ENCODE measurements around the gene CDK9.

CDK9 gene

DNA sequence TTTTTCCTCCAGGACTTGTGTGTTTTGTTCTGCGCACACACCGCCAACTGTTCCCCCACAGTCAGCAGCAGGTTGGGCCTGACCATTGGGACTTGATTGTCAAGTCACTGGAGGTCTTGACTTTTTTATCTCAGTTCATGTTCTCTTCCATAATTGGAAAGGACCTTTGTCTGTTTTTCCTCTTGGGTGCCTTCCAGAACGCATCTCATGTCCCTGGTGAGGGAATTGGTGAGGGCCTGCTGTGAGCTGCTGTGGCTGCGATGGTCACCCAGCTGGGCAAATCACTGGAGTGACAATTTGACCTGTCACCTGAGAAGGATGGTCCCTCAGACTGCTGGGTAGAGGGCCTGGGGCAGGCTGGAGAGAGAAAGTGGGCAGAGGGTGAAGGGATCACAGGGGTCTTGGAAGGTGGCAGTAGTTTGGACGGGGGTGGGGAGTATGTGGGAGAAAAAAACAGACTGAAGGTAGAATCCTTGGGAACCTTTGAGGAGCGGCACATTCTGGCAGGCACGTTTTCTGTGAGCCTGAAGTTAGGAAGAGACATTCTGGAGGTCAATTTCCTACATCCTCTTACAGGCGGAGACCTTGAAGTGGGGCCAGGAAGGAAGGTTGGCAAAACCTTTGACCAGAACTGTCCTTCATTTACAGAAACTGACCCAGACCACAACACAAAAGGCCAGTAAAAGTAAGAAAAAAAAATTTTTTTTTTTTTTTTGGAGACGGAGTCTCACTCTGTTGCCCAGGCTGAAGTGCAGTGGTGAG, 4.4 kb downstream of the CDK9 start:
- TF ChIP-seq, protein P1, sequence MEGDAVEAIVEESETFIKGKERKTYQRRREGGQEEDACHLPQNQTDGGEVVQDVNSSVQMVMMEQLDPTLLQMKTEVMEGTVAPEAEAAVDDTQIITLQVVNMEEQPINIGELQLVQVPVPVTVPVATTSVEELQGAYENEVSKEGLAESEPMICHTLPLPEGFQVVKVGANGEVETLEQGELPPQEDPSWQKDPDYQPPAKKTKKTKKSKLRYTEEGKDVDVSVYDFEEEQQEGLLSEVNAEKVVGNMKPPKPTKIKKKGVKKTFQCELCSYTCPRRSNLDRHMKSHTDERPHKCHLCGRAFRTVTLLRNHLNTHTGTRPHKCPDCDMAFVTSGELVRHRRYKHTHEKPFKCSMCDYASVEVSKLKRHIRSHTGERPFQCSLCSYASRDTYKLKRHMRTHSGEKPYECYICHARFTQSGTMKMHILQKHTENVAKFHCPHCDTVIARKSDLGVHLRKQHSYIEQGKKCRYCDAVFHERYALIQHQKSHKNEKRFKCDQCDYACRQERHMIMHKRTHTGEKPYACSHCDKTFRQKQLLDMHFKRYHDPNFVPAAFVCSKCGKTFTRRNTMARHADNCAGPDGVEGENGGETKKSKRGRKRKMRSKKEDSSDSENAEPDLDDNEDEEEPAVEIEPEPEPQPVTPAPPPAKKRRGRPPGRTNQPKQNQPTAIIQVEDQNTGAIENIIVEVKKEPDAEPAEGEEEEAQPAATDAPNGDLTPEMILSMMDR (IDR thresholded peaks at IDR 0.05; ENCODE audit: low read depth, low read length, missing control alignments): no peak
- no peak overlapping the region for H3K27ac ChIP-seq
- H3K27me3 ChIP-seq (replicated peaks): no peaks in the 10 kb centered on the region
- DNase-seq: no peak
- in situ Hi-C loops (cut with HindIII; ENCODE audit: low pct_ligation_motif_present, low sequenced_read_pairs): no loop called here
- no peak overlapping the region for H3K4me3 ChIP-seq (ENCODE audit: low read depth, low read length)
- H3K36me3 ChIP-seq (replicated peaks): peaks cover 61% of the 10 kb centered on the region

DNA sequence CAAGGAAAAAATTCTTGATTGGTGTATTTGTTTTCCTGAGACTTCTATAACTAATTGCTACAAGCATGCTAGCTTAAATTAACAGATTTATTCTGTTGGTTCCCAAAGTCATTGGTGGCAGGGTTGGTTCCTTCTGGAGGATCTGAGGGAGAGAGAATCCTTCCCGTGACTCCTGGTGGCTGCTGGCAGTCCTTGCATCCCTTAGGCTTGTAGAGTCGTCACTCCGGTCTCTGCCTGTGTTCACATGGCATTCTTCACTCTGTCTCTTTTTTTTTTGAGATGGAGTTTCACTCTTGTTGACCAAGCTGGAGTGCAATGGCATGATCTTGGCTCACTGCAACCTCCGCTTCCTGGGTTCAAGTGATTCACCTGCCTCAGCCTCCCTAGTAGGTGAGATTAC, 5.3 kb downstream of the CDK9 start:
- DNase-seq: no peak
- TF ChIP-seq, protein P1 (IDR thresholded peaks at IDR 0.05; ENCODE audit: low read depth, low read length, missing control alignments): peak; percentile 14
- Histone ChIP-seq H3K27me3 (replicated peaks) (no peaks in the 10 kb centered on the region), H3K27ac (no peak overlapping the region), H3K36me3 (replicated peaks) (peaks cover 61% of the 10 kb centered on the region), H3K4me3 (ENCODE audit: low read depth, low read length) (no peak overlapping the region)
- in situ Hi-C loops (cut with HindIII; ENCODE audit: low pct_ligation_motif_present, low sequenced_read_pairs): no loop called here

DNA sequence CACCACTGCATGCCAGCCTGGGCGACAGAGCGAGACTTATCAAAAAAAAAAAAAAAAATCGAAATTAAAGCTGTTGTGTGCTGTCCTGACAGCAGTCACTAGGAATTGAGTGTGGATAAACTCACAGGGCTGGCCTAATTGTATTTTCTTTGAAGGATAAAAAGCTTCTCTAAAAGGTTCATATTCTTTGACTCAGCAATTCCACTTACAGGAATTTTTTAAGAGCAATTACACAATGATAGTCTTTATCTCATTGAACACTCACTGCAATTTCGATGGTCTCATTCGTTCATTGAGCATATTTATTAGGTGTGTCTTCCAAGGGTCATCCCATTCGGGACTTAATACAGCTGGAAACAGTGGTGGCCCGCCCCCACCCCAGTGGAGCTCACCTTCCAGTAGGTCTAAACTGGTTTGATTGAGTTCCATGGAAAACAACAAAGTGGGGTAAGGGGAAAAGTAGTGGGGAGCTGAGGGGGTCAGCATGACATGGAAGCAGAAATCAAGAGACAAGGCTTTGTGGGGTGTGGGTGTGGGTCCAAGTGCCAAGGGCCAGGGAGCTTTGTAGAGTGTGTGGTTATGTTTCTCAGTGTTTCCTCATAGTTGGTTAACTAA, 6.7 kb downstream of the CDK9 start:
- no peak for DNase-seq
- in situ Hi-C loops (cut with HindIII; ENCODE audit: low pct_ligation_motif_present, low sequenced_read_pairs): no loop called here
- TF ChIP-seq, protein P1 (IDR thresholded peaks at IDR 0.05; ENCODE audit: low read depth, low read length, missing control alignments): no peak
- H3K27ac ChIP-seq: no peak overlapping the region
- H3K36me3 ChIP-seq (replicated peaks): peaks cover 50% of the 10 kb centered on the region
- H3K4me3 ChIP-seq (ENCODE audit: low read depth, low read length): no peak overlapping the region
- no peaks in the 10 kb centered on the region for H3K27me3 ChIP-seq (replicated peaks)

DNA sequence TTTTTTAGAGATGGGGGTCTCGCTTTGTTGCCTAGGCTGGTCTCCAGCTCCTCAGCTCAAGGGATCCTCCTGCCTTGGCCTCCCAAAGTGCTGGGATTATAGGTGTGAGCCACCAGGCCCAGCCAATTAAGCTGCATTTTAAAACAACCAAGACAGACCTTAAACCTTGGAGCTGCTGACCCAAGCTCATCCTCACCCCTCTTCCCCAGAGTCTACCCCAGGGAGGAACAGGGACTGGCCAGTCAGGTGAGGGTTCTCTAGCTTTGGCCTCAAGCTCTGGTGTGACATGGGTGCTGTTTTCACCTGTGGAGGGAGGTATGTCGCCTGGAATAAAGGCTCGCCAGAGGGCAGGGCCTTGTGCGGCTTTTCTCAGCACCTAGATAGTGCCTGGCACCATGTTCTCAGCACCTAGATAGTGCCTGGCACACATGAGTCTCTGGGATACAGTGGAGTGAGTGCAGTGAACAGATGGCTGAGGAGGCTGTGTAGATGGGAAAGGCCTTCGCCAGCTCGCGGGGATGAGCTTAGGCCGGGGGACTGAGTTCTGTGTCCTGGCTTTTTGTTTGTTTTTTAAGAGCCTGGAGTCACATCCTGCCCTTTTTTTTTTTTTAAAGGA, 7.4 kb downstream of the CDK9 start:
- in situ Hi-C loops (cut with HindIII; ENCODE audit: low pct_ligation_motif_present, low sequenced_read_pairs): no loop called here
- DNase-seq: no peak
- H3K27ac ChIP-seq: no peak overlapping the region
- TF ChIP-seq, protein P1 (IDR thresholded peaks at IDR 0.05; ENCODE audit: low read depth, low read length, missing control alignments): no peak
- no peaks in the 10 kb centered on the region for H3K27me3 ChIP-seq (replicated peaks)
- H3K36me3 ChIP-seq (replicated peaks): peaks cover 43% of the 10 kb centered on the region
- no peak overlapping the region for H3K4me3 ChIP-seq (ENCODE audit: low read depth, low read length)

DNA sequence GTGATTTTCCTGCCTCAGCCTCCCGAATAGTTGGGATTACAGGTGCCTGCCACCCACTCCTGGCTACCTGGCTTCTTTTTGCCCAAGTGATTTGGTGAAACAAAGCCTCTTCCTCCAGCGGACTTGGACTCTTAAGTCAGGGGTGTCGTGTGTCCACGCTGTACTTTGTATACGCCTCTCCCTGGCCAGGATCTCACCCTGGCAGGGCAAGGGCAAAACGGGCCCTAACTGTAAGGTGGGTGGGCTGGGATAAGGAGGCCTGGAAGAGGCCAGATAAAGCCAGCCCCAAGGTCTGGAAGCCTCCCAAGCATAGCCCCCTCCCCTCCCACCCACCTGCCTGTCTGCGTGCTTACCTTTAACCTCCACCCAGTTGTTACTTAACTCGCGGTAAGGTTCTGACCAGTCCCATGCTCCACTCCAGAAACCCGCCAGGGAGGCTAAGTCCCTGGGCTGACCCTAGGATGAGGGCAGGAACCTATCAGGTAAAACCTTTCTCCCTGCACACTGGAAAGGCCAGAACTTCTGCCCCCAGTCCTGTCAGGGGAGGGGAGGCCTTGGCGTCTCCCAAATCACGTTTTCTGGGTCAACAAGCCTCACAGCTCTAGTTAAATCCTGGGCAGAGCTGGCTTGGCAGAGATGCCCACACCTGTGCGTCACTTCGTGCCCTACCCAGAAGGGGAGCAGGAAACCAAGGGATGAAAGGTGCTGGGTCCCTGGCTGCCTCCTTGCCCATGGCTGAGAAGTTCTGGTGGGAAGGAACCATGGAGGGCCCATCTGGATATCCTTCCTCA, 8.4 kb downstream of the CDK9 start:
- Histone ChIP-seq H3K27me3 (replicated peaks) (no peaks in the 10 kb centered on the region), H3K36me3 (replicated peaks) (peaks cover 34% of the 10 kb centered on the region), H3K4me3 (ENCODE audit: low read depth, low read length) (no peak overlapping the region), H3K27ac (no peak overlapping the region)
- DNase-seq: no peak
- TF ChIP-seq, protein P1 (IDR thresholded peaks at IDR 0.05; ENCODE audit: low read depth, low read length, missing control alignments): no peak
- in situ Hi-C loops (cut with HindIII; ENCODE audit: low pct_ligation_motif_present, low sequenced_read_pairs): no loop called here
